Mucosa of descending colon (tissue), 3 donors: ENCODE data around the gene TMEM185B. TPM values are rescaled to one million over a fixed set of nuclear protein-coding genes. Genes with fewer than 3 reads are reported as not detected.
A peak's percentile ranks its signal among the peaks of the same experiment; 100 is the strongest.
"Not testable (repeated sequence)": the region's sequence is repeated elsewhere in the genome, so short reads cannot be mapped to it uniquely, and the experiment has no call there.

Experiments
- ATAC-seq: fragments of 200-7000 bp; cut with Tn5 transposase; one replicate; pipeline ENCODE4 v1.9.1; 2020; ENCODE audit warnings: mild to moderate bottlenecking, moderate library complexity
- DNase-seq, 3 donors: peaks; one replicate each; pipeline ENCODE4 v3.0.0-alpha.2; 2020
- H3K36me3 ChIP-seq: fragments of 200-600 bp; one replicate; pipeline ENCODE4 v1.8.0; 2021; ENCODE audit warnings: low read depth, mild to moderate bottlenecking
- H3K4me1 ChIP-seq: fragments of 200-600 bp; one replicate; pipeline ENCODE4 v1.8.0; 2021; ENCODE audit warnings: low read depth, mild to moderate bottlenecking
- H3K4me3 ChIP-seq: fragments of 200-600 bp; one replicate; pipeline ENCODE4 v1.8.0; 2021; ENCODE audit warnings: mild to moderate bottlenecking
- H3K9me3 ChIP-seq: fragments of 200-600 bp; one replicate; pipeline ENCODE4 v1.8.0; 2021; ENCODE audit warnings: mild to moderate bottlenecking
- CTCF ChIP-seq: fragments of 200-600 bp; IDR thresholded peaks from one replicate; pipeline ENCODE4 v1.8.0; 2022; ENCODE audit warnings: antibody characterized with exemption, mild to moderate bottlenecking
- intact Hi-C, 2 donors: fragments of 100-400 bp; cut with DNase I in 1 of 2; cut with micrococcal nuclease in 1 of 2; formaldehyde crosslinking; loops; one replicate each; pipeline versions ENCODE4 v1.11.0 to v1.11.1; 2022; cut with DNase I, micrococcal nuclease
- total RNA-seq, 3 donors: library from RNA; stranded (reverse); fragmentation: NEBNext Ultra II Directional in 2 of 3; extraction: Animal tissue kit (Norgen Biotek cat#: 25700) in 2 of 3; gene quantifications; one replicate each; pipeline versions ENCODE4 v1.2.1 to v1.2.4, GENCODE V29; 2021 to 2023
- donor health status: DM: no; HTN: no; CAD: no; lungs with moderate emphysema.
- donor health status: DM: no; HTN: no; CAD: no.
- donor health status: DM: no; HTN: yes; CAD: no.

TMEM185B gene
- total RNA-seq, 3 donors from 2014 or later, result 13.6 to 19.0 (median 14.2) TPM

DNA sequence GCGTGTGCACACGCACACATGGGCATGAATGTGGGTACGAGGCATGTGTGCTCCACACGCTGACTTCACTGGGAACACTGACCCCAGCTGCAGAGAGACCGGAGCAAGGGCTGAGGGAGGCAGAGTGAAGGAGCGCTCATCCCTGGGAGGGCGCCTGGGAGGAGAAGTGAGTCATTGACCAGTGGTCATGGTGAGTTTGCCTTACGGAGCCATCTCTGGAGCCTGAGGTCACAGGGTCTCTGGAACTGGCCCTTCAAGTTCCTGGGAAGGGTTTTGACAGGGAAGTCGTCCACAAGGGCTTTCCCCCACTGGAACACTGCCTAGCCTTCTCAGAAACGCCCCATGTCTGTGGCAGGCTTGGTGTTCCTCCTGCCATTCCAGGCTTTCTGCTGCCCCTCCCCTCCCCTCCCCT is 14.3 kb upstream of the TMEM185B start:
- ATAC-seq (peak; percentile 60), DNase-seq (no peak)

DNA sequence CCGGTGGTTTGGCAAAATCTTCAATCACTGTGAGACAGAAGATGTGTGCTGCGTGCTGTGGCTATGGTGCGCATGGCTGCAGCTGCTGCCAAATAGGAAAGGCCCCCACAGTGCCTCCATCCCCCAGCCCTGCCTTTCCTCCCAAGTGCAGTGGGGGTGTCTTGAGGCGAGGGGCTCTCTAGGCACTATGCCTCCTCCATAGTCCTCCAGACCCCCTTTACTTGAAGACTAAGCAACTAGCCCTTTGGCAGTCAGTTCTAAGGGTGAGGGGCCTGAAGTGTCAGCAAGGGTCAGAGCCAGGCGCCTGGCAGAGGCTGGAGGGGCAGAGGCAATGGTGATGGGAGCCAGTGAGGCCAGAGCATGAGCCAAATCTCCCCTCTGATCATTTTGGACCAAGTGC is 13.6 kb upstream of the TMEM185B start:
- H3K4me3 ChIP-seq, result no peak overlapping the region
- intact Hi-C loops, result no loop called here
- H3K36me3 ChIP-seq, result no peaks in the 10 kb centered on the region
- ATAC-seq, result no peak
- TF ChIP-seq CTCF, result no peak
- peaks cover 28% of the 10 kb centered on the region for H3K4me1 ChIP-seq
- no peaks in the 10 kb centered on the region for H3K9me3 ChIP-seq
- DNase-seq, result no peak

More for the DNA sequence above, 14.3 kb upstream of the TMEM185B start:
- intact Hi-C loops, result no loop called here
- no peaks in the 10 kb centered on the region for H3K9me3 ChIP-seq
- H3K4me3 ChIP-seq, result no peak overlapping the region
- TF ChIP-seq CTCF, result no peak
- no peaks in the 10 kb centered on the region for H3K36me3 ChIP-seq
- peaks cover 20% of the 10 kb centered on the region for H3K4me1 ChIP-seq

GRCh38 chr2:120236316-120236715 is 13.1 kb upstream of the TMEM185B start:
- Histone ChIP-seq H3K4me1 (peaks cover 32% of the 10 kb centered on the region), H3K4me3 (no peak overlapping the region), H3K9me3 (no peaks in the 10 kb centered on the region), H3K36me3 (no peaks in the 10 kb centered on the region)
- no peak for DNase-seq
- no peak for TF ChIP-seq CTCF
- intact Hi-C loops, result no loop called here
- ATAC-seq, result no peak

DNA sequence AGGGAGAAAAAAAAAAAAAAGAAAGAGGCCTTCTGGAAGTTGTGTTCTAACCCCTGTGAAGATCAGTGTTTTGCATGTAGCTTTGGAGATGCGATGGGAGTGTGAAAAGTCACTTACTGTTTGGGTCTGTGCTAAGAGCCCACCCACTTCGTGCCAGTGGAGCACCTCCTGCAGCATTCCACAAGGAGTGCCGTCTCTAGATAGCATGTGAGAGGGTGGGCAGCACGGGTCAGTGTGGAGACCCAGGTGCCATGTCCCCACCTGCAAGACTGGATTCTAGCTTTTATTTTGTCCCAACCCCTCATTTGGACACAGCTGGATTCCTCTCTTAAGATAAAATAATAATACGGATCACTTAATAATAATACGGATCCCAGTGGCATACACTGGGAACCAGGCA is 12.5 kb upstream of the TMEM185B start:
- Histone ChIP-seq H3K4me1 (peaks cover 39% of the 10 kb centered on the region), H3K9me3 (no peaks in the 10 kb centered on the region), H3K36me3 (no peaks in the 10 kb centered on the region), H3K4me3 (no peak overlapping the region)
- ATAC-seq (no peak), DNase-seq (no peak)
- TF ChIP-seq CTCF, result no peak
- intact Hi-C loops, result no loop called here

DNA sequence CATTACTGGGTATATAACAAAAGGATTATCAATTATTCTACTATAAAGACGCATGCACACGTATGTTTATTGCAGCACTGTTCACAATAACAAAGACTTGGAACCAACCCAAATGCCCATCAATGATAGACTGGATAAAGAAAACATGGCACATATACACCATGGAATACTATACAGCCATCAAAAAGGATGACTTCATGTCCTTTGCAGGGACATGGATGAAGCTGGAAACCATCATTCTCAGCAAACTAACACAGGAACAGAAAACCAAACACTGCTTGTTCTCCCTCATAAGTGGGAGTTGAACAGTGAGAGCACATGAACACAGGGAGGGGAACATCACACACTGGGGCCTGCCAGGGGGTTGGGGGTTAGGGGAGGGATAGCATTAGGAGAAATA is 12.0 kb upstream of the TMEM185B start:
- peaks cover 44% of the 10 kb centered on the region for H3K4me1 ChIP-seq
- DNase-seq, H3K9me3 ChIP-seq, ATAC-seq, H3K4me3 ChIP-seq, H3K36me3 ChIP-seq, intact Hi-C loops: not testable (repeated sequence)

- intact Hi-C loops, result no loop called here
- DNase-seq (no peak), ATAC-seq (no peak)
- H3K4me1 ChIP-seq, result peaks cover 38% of the 10 kb centered on the region
- H3K9me3 ChIP-seq, result no peaks in the 10 kb centered on the region
- no peak overlapping the region for H3K4me3 ChIP-seq
- no peaks in the 10 kb centered on the region for H3K36me3 ChIP-seq
- no peak for TF ChIP-seq CTCF
Measured at GRCh38 chr2:120233292-120233691, 10.1 kb upstream of the TMEM185B start.
